Measurements from ENCODE around the gene PLXNB2. TPM values are rescaled to one million over a fixed set of nuclear protein-coding genes. Genes with fewer than 3 reads are reported as not detected.

Gene PLXNB2
- polyA plus RNA-seq, 1 of the 3 experiments (the other 2 are of a cell fraction) = 108 TPM

DNA sequence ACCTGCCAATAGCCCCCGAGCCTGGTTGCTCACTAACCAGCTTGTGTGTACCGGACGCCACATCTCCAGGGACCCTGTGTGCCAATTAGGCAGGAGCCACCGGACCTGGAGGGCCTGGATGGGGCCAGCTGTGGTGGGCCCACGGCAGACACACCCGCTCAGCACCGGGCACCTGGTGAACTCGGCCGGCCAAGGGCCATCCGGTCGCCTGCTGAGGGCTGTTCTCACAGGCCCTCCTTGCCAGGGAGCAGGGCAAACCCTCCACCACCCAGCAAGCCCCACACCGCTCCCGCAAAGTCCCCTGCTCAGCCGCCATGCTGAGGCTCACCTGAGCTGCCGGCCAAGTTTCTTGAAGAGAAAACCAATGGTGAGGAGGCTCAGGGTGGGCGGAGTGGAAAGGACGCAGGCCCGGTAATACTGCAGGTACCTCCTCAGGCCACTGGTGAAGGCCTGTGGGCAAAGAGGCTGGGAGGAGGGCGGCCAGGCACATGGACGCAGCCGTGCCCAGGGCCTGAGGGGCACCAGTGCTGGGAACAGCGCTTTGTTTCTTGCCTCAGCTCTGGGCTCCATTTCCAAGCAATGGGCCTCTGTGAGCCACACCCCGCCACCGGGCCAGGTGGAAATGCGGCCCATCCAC, 79.7 kb downstream of the PLXNB2 start:
- POLR2A ChIA-PET = no interaction called here

DNA sequence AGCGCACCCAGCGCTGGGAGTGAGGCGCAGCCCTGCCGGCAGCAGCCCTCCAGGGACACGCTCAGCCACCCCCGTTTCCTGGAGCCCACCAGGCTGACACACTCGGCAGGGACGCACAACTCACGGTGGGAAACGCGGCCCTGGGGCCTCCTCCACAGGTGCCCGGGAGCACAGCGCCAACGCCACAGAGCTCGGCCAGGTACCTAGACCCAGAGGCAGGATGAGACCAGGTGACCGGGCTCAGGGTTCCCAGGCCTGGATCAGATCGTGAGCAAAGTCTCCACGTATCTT, 80.6 kb downstream of the PLXNB2 start:
- H3K4me1 ChIP-seq (ENCODE audit: control insufficient read depth in 1 of 2, insufficient read depth in 2 of 2, low read depth in 1 of 2, low read length in 1 of 2) = no peaks in the 10 kb centered on the region
- H3K9me3 ChIP-seq = no peaks in the 10 kb centered on the region
- H3K79me2 ChIP-seq (ENCODE audit: insufficient read depth) = peaks cover 11% of the 10 kb centered on the region; the same call in 1 of the 2 replicates
- H3K9me2 ChIP-seq = no peaks in the 10 kb centered on the region
- H3K27ac ChIP-seq (ENCODE audit: low read depth in 2 of 2, low read length in 1 of 2) = no peak overlapping the region
- peaks cover 0 to 36% of the 10 kb centered on the region in 2 experiments for H3K36me3 ChIP-seq (replicated peaks in 1 of 2; ENCODE audit: control insufficient read depth in 1 of 2, insufficient read depth in 2 of 2, low read length in 1 of 2)
- H3K9ac ChIP-seq = no peak overlapping the region
- CTCF ChIA-PET = interaction anchor here (0.9 to 2.1 kb wide), 5 partner anchors 10 to 272 kb away, joined by 3 to 13 read pairs (median 3); no protein-coding TSS in a partner anchor
- no peak for DNase-seq
- H3K4me3 ChIP-seq (ENCODE audit: low read depth in 2 of 2, low read length in 1 of 2) = no peak overlapping the region
- H4K20me1 ChIP-seq (ENCODE audit: insufficient read depth) = no peaks in the 10 kb centered on the region
- TF ChIP-seq FOXJ3 (CRISPR knock-in tag; IDR thresholded peaks at IDR 0.05) (no peak), YY1 (IDR thresholded peaks at IDR 0.05; ENCODE audit: low read depth) (no peak), FOXM1 (IDR thresholded peaks at IDR 0.05; ENCODE audit: low read depth) (no peak), RAD21 (IDR thresholded peaks at IDR 0.05; ENCODE audit: low read length) (no peak), ELF1 (IDR thresholded peaks at IDR 0.05) (no peak), TEAD4 (IDR thresholded peaks at IDR 0.05; ENCODE audit: borderline replicate concordance, insufficient read depth) (no peak), RCOR1 (IDR thresholded peaks at IDR 0.05; ENCODE audit: low read length) (no peak), SIN3A (IDR thresholded peaks at IDR 0.05; ENCODE audit: borderline replicate concordance, low read depth, low read length) (no peak), GABPA (IDR thresholded peaks at IDR 0.05; ENCODE audit: low read depth) (no peak), NFIC (IDR thresholded peaks at IDR 0.05; ENCODE audit: borderline replicate concordance) (no peak), JUND (IDR thresholded peaks at IDR 0.05) (no peak), POLR2AphosphoS5 (IDR thresholded peaks at IDR 0.05; ENCODE audit: low read depth, low read length) (no peak), TCF12 (IDR thresholded peaks at IDR 0.05) (no peak), NRF1 (IDR thresholded peaks at IDR 0.05; ENCODE audit: low read depth, low read length) (no peak)
- TF ChIP-seq, protein P1, sequence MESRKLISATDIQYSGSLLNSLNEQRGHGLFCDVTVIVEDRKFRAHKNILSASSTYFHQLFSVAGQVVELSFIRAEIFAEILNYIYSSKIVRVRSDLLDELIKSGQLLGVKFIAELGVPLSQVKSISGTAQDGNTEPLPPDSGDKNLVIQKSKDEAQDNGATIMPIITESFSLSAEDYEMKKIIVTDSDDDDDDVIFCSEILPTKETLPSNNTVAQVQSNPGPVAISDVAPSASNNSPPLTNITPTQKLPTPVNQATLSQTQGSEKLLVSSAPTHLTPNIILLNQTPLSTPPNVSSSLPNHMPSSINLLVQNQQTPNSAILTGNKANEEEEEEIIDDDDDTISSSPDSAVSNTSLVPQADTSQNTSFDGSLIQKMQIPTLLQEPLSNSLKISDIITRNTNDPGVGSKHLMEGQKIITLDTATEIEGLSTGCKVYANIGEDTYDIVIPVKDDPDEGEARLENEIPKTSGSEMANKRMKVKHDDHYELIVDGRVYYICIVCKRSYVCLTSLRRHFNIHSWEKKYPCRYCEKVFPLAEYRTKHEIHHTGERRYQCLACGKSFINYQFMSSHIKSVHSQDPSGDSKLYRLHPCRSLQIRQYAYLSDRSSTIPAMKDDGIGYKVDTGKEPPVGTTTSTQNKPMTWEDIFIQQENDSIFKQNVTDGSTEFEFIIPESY (IDR thresholded peaks at IDR 0.05; ENCODE audit: borderline replicate concordance, low read depth) = no peak
- TF ChIP-seq, protein P2, sequence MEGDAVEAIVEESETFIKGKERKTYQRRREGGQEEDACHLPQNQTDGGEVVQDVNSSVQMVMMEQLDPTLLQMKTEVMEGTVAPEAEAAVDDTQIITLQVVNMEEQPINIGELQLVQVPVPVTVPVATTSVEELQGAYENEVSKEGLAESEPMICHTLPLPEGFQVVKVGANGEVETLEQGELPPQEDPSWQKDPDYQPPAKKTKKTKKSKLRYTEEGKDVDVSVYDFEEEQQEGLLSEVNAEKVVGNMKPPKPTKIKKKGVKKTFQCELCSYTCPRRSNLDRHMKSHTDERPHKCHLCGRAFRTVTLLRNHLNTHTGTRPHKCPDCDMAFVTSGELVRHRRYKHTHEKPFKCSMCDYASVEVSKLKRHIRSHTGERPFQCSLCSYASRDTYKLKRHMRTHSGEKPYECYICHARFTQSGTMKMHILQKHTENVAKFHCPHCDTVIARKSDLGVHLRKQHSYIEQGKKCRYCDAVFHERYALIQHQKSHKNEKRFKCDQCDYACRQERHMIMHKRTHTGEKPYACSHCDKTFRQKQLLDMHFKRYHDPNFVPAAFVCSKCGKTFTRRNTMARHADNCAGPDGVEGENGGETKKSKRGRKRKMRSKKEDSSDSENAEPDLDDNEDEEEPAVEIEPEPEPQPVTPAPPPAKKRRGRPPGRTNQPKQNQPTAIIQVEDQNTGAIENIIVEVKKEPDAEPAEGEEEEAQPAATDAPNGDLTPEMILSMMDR (IDR thresholded peaks at IDR 0.05) = no peak
- POLR2A ChIA-PET = no interaction called here
- H3K27me3 ChIP-seq (ENCODE audit: insufficient read depth) = no peaks in the 10 kb centered on the region
- 100% methylated on average over 4 of the region's 18 CpGs for WGBS (ENCODE audit: low lambda C conversion rate)
- H3K4me2 ChIP-seq = no peak overlapping the region
- no peak overlapping the region for H2AFZ ChIP-seq (ENCODE audit: low read depth)
- no peaks in the 10 kb centered on the region for H3F3A ChIP-seq (replicated peaks; ENCODE audit: insufficient read depth)

More for the DNA sequence above, 79.7 kb downstream of the PLXNB2 start:
- Histone ChIP-seq H3K36me3 (replicated peaks in 1 of 2; ENCODE audit: control insufficient read depth in 1 of 2, insufficient read depth in 2 of 2, low read length in 1 of 2) (peaks cover 0 to 28% of the 10 kb centered on the region in 2 experiments), H3K4me3 (ENCODE audit: low read depth in 2 of 2, low read length in 1 of 2) (no peak overlapping the region), H4K20me1 (ENCODE audit: insufficient read depth) (no peaks in the 10 kb centered on the region), H3F3A (replicated peaks; ENCODE audit: insufficient read depth) (no peaks in the 10 kb centered on the region), H3K27ac (ENCODE audit: low read depth in 2 of 2, low read length in 1 of 2) (no peak overlapping the region), H3K79me2 (ENCODE audit: insufficient read depth) (peaks cover 11% of the 10 kb centered on the region; the same call in 1 of the 2 replicates), H2AFZ (ENCODE audit: low read depth) (no peak overlapping the region), H3K9ac (no peak overlapping the region), H3K4me1 (ENCODE audit: control insufficient read depth in 1 of 2, insufficient read depth in 2 of 2, low read depth in 1 of 2, low read length in 1 of 2) (no peaks in the 10 kb centered on the region), H3K9me2 (no peaks in the 10 kb centered on the region), H3K4me2 (no peak overlapping the region), H3K9me3 (no peaks in the 10 kb centered on the region), H3K27me3 (ENCODE audit: insufficient read depth) (no peaks in the 10 kb centered on the region)
- TF ChIP-seq JUND (IDR thresholded peaks at IDR 0.05) (no peak), RXRA (IDR thresholded peaks at IDR 0.05; ENCODE audit: borderline replicate concordance, low read depth) (no peak), EP300 (IDR thresholded peaks at IDR 0.05; ENCODE audit: borderline replicate concordance in 1 of 2, low read depth in 1 of 2, low read length in 1 of 2) (no peak), SMC3 (IDR thresholded peaks at IDR 0.05; ENCODE audit: low read depth, low read length) (no peak), RFX5 (IDR thresholded peaks at IDR 0.05; ENCODE audit: low read length) (no peak), RCOR1 (IDR thresholded peaks at IDR 0.05; ENCODE audit: low read length) (no peak), YY1 (IDR thresholded peaks at IDR 0.05; ENCODE audit: low read depth) (no peak), CHD2 (IDR thresholded peaks at IDR 0.05; ENCODE audit: low read length, partially characterized antibody) (no peak), GATA2 (CRISPR knock-in tag; IDR thresholded peaks at IDR 0.05) (no peak), TCF12 (IDR thresholded peaks at IDR 0.05) (no peak), RAD21 (IDR thresholded peaks at IDR 0.05; ENCODE audit: low read length) (no peak), GABPA (IDR thresholded peaks at IDR 0.05; ENCODE audit: low read depth) (no peak)
- TF ChIP-seq, protein P3, sequence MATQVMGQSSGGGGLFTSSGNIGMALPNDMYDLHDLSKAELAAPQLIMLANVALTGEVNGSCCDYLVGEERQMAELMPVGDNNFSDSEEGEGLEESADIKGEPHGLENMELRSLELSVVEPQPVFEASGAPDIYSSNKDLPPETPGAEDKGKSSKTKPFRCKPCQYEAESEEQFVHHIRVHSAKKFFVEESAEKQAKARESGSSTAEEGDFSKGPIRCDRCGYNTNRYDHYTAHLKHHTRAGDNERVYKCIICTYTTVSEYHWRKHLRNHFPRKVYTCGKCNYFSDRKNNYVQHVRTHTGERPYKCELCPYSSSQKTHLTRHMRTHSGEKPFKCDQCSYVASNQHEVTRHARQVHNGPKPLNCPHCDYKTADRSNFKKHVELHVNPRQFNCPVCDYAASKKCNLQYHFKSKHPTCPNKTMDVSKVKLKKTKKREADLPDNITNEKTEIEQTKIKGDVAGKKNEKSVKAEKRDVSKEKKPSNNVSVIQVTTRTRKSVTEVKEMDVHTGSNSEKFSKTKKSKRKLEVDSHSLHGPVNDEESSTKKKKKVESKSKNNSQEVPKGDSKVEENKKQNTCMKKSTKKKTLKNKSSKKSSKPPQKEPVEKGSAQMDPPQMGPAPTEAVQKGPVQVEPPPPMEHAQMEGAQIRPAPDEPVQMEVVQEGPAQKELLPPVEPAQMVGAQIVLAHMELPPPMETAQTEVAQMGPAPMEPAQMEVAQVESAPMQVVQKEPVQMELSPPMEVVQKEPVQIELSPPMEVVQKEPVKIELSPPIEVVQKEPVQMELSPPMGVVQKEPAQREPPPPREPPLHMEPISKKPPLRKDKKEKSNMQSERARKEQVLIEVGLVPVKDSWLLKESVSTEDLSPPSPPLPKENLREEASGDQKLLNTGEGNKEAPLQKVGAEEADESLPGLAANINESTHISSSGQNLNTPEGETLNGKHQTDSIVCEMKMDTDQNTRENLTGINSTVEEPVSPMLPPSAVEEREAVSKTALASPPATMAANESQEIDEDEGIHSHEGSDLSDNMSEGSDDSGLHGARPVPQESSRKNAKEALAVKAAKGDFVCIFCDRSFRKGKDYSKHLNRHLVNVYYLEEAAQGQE (IDR thresholded peaks at IDR 0.05; ENCODE audit: low read depth, low read length) = no peak
- no peak for DNase-seq
- CTCF ChIA-PET = interaction anchor here (0.9 to 2.1 kb wide), 5 partner anchors 9 to 271 kb away, joined by 3 to 13 read pairs (median 3); no protein-coding TSS in a partner anchor
- 96% methylated on average over 14 of the region's 25 CpGs for WGBS (ENCODE audit: low lambda C conversion rate)

Measured in SK-N-SH (cell line).